Activated CD4-positive, alpha-beta memory T cell treated with anti-CD3 and anti-CD28 coated beads for 36 hours (primary cell): ENCODE data around the gene CTIF. TPM values are rescaled to one million over a fixed set of nuclear protein-coding genes. Genes with fewer than 3 reads are reported as not detected.
A peak's percentile ranks its signal among the peaks of the same experiment; 100 is the strongest.

Experiments
- CTCF ChIA-PET: fragments of 350-600 bp; sonication (Branson Sonifier 250); formaldehyde crosslinking; loops from one replicate; lab custom pipeline; 2021; ENCODE audit warnings: antibody characterized with exemption, inconsistent platforms; lab: Charles Lee
- POLR2A ChIA-PET: fragments of 350-600 bp; sonication (Branson Sonifier 250); formaldehyde crosslinking; loops from one replicate; lab custom pipeline; 2021; ENCODE audit warnings: antibody characterized with exemption; lab: Charles Lee
- DNase-seq: peaks from one replicate; pipeline ENCODE4 v3.0.0-alpha.2; 2020
- H3K27ac Mint-ChIP-seq: one replicate; pipeline ENCODE4 v1.8.0; 2021; ENCODE audit warnings: mixed read lengths
- H3K27me3 Mint-ChIP-seq: one replicate; pipeline ENCODE4 v1.8.0; 2021; ENCODE audit warnings: mixed read lengths
- H3K36me3 Mint-ChIP-seq: one replicate; pipeline ENCODE4 v1.8.0; 2021; ENCODE audit warnings: mixed read lengths
- H3K4me1 Mint-ChIP-seq: one replicate; pipeline ENCODE4 v1.8.0; 2021; ENCODE audit warnings: low read depth, mixed read lengths
- H3K4me3 Mint-ChIP-seq: one replicate; pipeline ENCODE4 v1.8.0; 2021; ENCODE audit warnings: mild to moderate bottlenecking, mixed read lengths
- H3K9me3 Mint-ChIP-seq: one replicate; pipeline ENCODE4 v1.8.0; 2021; ENCODE audit warnings: mixed read lengths
- intact Hi-C: fragments of 100-400 bp; cut with micrococcal nuclease; formaldehyde crosslinking; loops from one replicate; pipeline ENCODE4 v1.15.1; 2023
- total RNA-seq, 2 experiments: library from RNA; stranded (reverse); gene quantifications; one replicate each; pipeline ENCODE4 v1.2.3, GENCODE V29; 2021

Gene CTIF
- total RNA-seq, 2 experiments from 2014 or later = 4.6 to 5.8 TPM

GRCh38 chr18:48699761-48700160, 160.9 kb downstream of the CTIF start:
- Mint-ChIP-seq H3K9me3 (no peaks in the 10 kb centered on the region), H3K27ac (no peak overlapping the region), H3K4me1 (peaks cover 4% of the 10 kb centered on the region), H3K27me3 (no peaks in the 10 kb centered on the region), H3K4me3 (no peak overlapping the region), H3K36me3 (no peaks in the 10 kb centered on the region)
- POLR2A ChIA-PET = no interaction called here
- DNase-seq = no peak
- CTCF ChIA-PET = no interaction called here
- intact Hi-C loops = no loop called here

GRCh38 chr18:48700446-48700845, 161.6 kb downstream of the CTIF start:
- no peaks in the 10 kb centered on the region for H3K27me3 Mint-ChIP-seq
- H3K9me3 Mint-ChIP-seq = no peaks in the 10 kb centered on the region
- no peak for DNase-seq
- H3K36me3 Mint-ChIP-seq = no peaks in the 10 kb centered on the region
- H3K27ac Mint-ChIP-seq = no peak overlapping the region
- intact Hi-C loops = no loop called here
- POLR2A ChIA-PET = no interaction called here
- H3K4me1 Mint-ChIP-seq = peaks cover 4% of the 10 kb centered on the region
- CTCF ChIA-PET = no interaction called here
- H3K4me3 Mint-ChIP-seq = no peak overlapping the region

- DNase-seq = no peak
- intact Hi-C loops = no loop called here
- H3K36me3 Mint-ChIP-seq = no peaks in the 10 kb centered on the region
- no peaks in the 10 kb centered on the region for H3K9me3 Mint-ChIP-seq
- no peaks in the 10 kb centered on the region for H3K27me3 Mint-ChIP-seq
- CTCF ChIA-PET = interaction anchor here (0.7 kb wide), 1 partner anchor 17 kb away, joined by 3 read pairs; no protein-coding TSS in a partner anchor
- peaks cover 4% of the 10 kb centered on the region for H3K4me1 Mint-ChIP-seq
- H3K27ac Mint-ChIP-seq = no peak overlapping the region
- H3K4me3 Mint-ChIP-seq = no peak overlapping the region
- POLR2A ChIA-PET = no interaction called here
Observed at GRCh38 chr18:48702346-48703027, 163.7 kb downstream of the CTIF start.

GRCh38 chr18:48703028-48703386, 164.2 kb downstream of the CTIF start:
- POLR2A ChIA-PET = no interaction called here
- Mint-ChIP-seq H3K36me3 (no peaks in the 10 kb centered on the region), H3K4me3 (no peak overlapping the region), H3K4me1 (peaks cover 4% of the 10 kb centered on the region), H3K27ac (no peak overlapping the region), H3K9me3 (no peaks in the 10 kb centered on the region), H3K27me3 (no peaks in the 10 kb centered on the region)
- DNase-seq = no peak
- CTCF ChIA-PET = interaction anchor here (0.7 kb wide), 1 partner anchor 16 kb away, joined by 3 read pairs; no protein-coding TSS in a partner anchor
- intact Hi-C loops = no loop called here

GRCh38 chr18:48703418-48703817, 164.6 kb downstream of the CTIF start:
- intact Hi-C loops = no loop called here
- POLR2A ChIA-PET = no interaction called here
- Mint-ChIP-seq H3K27ac (no peak overlapping the region), H3K4me3 (no peak overlapping the region), H3K36me3 (no peaks in the 10 kb centered on the region), H3K4me1 (peaks cover 4% of the 10 kb centered on the region), H3K9me3 (no peaks in the 10 kb centered on the region), H3K27me3 (no peaks in the 10 kb centered on the region)
- no peak for DNase-seq
- CTCF ChIA-PET = no interaction called here

- no peak overlapping the region for H3K27ac Mint-ChIP-seq
- H3K4me1 Mint-ChIP-seq = peaks cover 4% of the 10 kb centered on the region
- intact Hi-C loops = no loop called here
- no peaks in the 10 kb centered on the region for H3K27me3 Mint-ChIP-seq
- H3K36me3 Mint-ChIP-seq = no peaks in the 10 kb centered on the region
- DNase-seq = no peak
- ChIA-PET POLR2A (no interaction called here), CTCF (no interaction called here)
- H3K4me3 Mint-ChIP-seq = no peak overlapping the region
- no peaks in the 10 kb centered on the region for H3K9me3 Mint-ChIP-seq
Observed at GRCh38 chr18:48705043-48705442, 166.2 kb downstream of the CTIF start.

- Mint-ChIP-seq H3K36me3 (no peaks in the 10 kb centered on the region), H3K4me1 (peaks cover 4% of the 10 kb centered on the region), H3K27ac (no peak overlapping the region), H3K4me3 (no peak overlapping the region), H3K9me3 (no peaks in the 10 kb centered on the region), H3K27me3 (no peaks in the 10 kb centered on the region)
- ChIA-PET CTCF (no interaction called here), POLR2A (no interaction called here)
- DNase-seq = no peak
- intact Hi-C loops = no loop called here
Observed at GRCh38 chr18:48705531-48705930, 166.7 kb downstream of the CTIF start.

GRCh38 chr18:48706731-48707130, 167.9 kb downstream of the CTIF start:
- Mint-ChIP-seq H3K27me3 (no peaks in the 10 kb centered on the region), H3K4me3 (no peak overlapping the region), H3K27ac (no peak overlapping the region), H3K36me3 (no peaks in the 10 kb centered on the region), H3K9me3 (no peaks in the 10 kb centered on the region), H3K4me1 (peaks cover 4% of the 10 kb centered on the region)
- ChIA-PET CTCF (no interaction called here), POLR2A (no interaction called here)
- DNase-seq = no peak
- intact Hi-C loops = no loop called here

- Mint-ChIP-seq H3K27me3 (no peaks in the 10 kb centered on the region), H3K4me3 (no peak overlapping the region), H3K27ac (no peak overlapping the region), H3K36me3 (no peaks in the 10 kb centered on the region), H3K9me3 (no peaks in the 10 kb centered on the region), H3K4me1 (peaks cover 3% of the 10 kb centered on the region)
- intact Hi-C loops = no loop called here
- CTCF ChIA-PET = no interaction called here
- no peak for DNase-seq
- POLR2A ChIA-PET = no interaction called here
Observed at GRCh38 chr18:48707636-48708296, 168.9 kb downstream of the CTIF start.

- DNase-seq = no peak
- no peaks in the 10 kb centered on the region for H3K27me3 Mint-ChIP-seq
- intact Hi-C loops = no loop called here
- H3K27ac Mint-ChIP-seq = no peak overlapping the region
- ChIA-PET POLR2A (no interaction called here), CTCF (no interaction called here)
- no peaks in the 10 kb centered on the region for H3K4me1 Mint-ChIP-seq
- no peaks in the 10 kb centered on the region for H3K9me3 Mint-ChIP-seq
- no peak overlapping the region for H3K4me3 Mint-ChIP-seq
- no peaks in the 10 kb centered on the region for H3K36me3 Mint-ChIP-seq
Observed at GRCh38 chr18:48708807-48709206, 170.0 kb downstream of the CTIF start.

GRCh38 chr18:48709371-48710062, 170.7 kb downstream of the CTIF start:
- intact Hi-C loops = no loop called here
- H3K4me3 Mint-ChIP-seq = no peak overlapping the region
- no peaks in the 10 kb centered on the region for H3K4me1 Mint-ChIP-seq
- CTCF ChIA-PET = no interaction called here
- H3K9me3 Mint-ChIP-seq = no peaks in the 10 kb centered on the region
- no peaks in the 10 kb centered on the region for H3K27me3 Mint-ChIP-seq
- H3K36me3 Mint-ChIP-seq = no peaks in the 10 kb centered on the region
- POLR2A ChIA-PET = no interaction called here
- no peak overlapping the region for H3K27ac Mint-ChIP-seq
- no peak for DNase-seq

GRCh38 chr18:48711651-48712486, 173.0 kb downstream of the CTIF start:
- intact Hi-C loops = no loop called here
- Mint-ChIP-seq H3K9me3 (no peaks in the 10 kb centered on the region), H3K27ac (no peak overlapping the region), H3K36me3 (no peaks in the 10 kb centered on the region), H3K4me1 (no peaks in the 10 kb centered on the region), H3K4me3 (no peak overlapping the region), H3K27me3 (no peaks in the 10 kb centered on the region)
- ChIA-PET CTCF (interaction anchor here (0.8 to 1.5 kb wide), 3 partner anchors 311 to 526 kb away, joined by 3 to 4 read pairs (median 4); no protein-coding TSS in a partner anchor), POLR2A (no interaction called here)
- peak; percentile 23 for DNase-seq
